ENCODE measurements around the gene CD151. TPM values are rescaled to one million over a fixed set of nuclear protein-coding genes. Genes with fewer than 3 reads are reported as not detected.

Gene CD151
- total RNA-seq, 2 experiments from 2014 or later: 0.28 to 0.84 TPM

DNA sequence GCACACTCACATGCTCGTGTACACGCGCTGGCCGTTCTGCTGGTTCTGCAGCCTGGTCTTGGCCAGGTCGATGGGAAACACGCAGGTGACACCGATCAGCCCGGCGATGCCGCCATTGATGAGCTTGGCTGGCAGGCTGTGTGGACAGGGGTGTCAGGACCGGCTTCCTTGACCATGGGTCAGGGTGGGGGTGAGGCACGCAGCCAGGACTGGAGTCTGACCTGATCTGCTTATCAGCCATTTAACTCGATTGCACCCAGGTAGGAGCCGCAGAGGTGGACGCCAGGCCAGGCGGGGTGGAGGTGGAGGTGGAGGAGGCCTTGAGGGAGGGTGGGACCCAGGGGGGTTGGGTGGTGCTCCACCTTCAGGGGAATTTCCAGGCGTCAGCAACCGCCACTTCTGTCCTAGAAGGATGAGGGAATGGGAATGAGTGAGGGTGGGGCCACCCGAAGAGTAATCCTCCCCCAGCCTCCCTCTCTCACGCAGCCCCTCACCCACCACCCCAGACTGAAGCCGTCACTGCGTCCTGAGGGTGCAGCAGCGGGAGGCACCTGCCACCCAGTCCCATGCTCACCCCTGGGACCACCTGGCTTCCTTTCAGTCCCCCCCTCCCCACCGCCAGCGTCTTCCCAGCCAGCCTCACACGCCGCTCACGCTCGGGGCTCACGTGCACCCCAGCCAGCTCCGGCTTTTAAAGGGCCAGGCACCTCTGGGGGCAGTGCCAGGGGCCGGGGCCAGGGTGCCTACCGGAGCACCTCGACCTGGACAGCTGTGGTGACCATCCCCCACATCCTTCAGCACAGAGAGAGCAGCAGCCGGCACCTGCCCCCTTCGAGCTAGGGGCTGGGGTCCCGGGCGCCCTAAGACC lies 37.8 kb upstream of the CD151 start:
- H3K4me3 ChIP-seq (ENCODE audit: low read depth, low read length, poor library complexity, severe bottlenecking): peak overlapping the region; percentile 93
- ChIA-PET CTCF (ENCODE audit: unreplicated experiment) (no interaction called here), POLR2A (interaction anchor here (0.9 to 1.4 kb wide), 3 partner anchors 11 to 68 kb away, joined by 3 to 4 read pairs (median 4); partner anchors contain the start of gene RPLP2)
- peaks cover 8% of the 10 kb centered on the region; the same call in 1 of the 2 replicates for H3K79me2 ChIP-seq (ENCODE audit: insufficient read depth, low read depth, low read length)
- H3K36me3 ChIP-seq (ENCODE audit: insufficient read depth, low read length): peaks cover 33% of the 10 kb centered on the region; the same call in 1 of the 2 replicates
- no peak overlapping the region for H2AFZ ChIP-seq (ENCODE audit: low read length)
- TF ChIP-seq, protein P1, sequence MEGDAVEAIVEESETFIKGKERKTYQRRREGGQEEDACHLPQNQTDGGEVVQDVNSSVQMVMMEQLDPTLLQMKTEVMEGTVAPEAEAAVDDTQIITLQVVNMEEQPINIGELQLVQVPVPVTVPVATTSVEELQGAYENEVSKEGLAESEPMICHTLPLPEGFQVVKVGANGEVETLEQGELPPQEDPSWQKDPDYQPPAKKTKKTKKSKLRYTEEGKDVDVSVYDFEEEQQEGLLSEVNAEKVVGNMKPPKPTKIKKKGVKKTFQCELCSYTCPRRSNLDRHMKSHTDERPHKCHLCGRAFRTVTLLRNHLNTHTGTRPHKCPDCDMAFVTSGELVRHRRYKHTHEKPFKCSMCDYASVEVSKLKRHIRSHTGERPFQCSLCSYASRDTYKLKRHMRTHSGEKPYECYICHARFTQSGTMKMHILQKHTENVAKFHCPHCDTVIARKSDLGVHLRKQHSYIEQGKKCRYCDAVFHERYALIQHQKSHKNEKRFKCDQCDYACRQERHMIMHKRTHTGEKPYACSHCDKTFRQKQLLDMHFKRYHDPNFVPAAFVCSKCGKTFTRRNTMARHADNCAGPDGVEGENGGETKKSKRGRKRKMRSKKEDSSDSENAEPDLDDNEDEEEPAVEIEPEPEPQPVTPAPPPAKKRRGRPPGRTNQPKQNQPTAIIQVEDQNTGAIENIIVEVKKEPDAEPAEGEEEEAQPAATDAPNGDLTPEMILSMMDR (conservative IDR thresholded peaks at IDR 0.05; ENCODE audit: low read length): no peak
- no peak for TF ChIP-seq EZH2phosphoT487 (IDR thresholded peaks at IDR 0.05; ENCODE audit: borderline replicate concordance, low read depth, low read length)
- peak; percentile 65 for DNase-seq (ENCODE audit: low spot score)
- no peaks in the 10 kb centered on the region for H4K20me1 ChIP-seq (ENCODE audit: insufficient read depth, low read length)
- no TSS peak for BruUV-seq (replicated peaks)
- H3K9me2 ChIP-seq (ENCODE audit: insufficient read depth, low read length): no peaks in the 10 kb centered on the region
- H3K4me2 ChIP-seq (ENCODE audit: low read length): peak overlapping the region; percentile 98
- intact Hi-C loops (cut with micrococcal nuclease; ENCODE audit: unreplicated experiment): loop anchor here (5.0 kb wide), 2 partner anchors 48 to 228 kb away; partner anchors contain the start of gene TALDO1
- H3K9me3 ChIP-seq (ENCODE audit: low read length): no peaks in the 10 kb centered on the region
- H3K4me1 ChIP-seq (ENCODE audit: insufficient read depth, low read length, poor library complexity, severe bottlenecking): peaks cover 28% of the 10 kb centered on the region
- H3K27ac ChIP-seq (ENCODE audit: low read depth, low read length, poor library complexity, severe bottlenecking): peak overlapping the region; percentile 57

DNA sequence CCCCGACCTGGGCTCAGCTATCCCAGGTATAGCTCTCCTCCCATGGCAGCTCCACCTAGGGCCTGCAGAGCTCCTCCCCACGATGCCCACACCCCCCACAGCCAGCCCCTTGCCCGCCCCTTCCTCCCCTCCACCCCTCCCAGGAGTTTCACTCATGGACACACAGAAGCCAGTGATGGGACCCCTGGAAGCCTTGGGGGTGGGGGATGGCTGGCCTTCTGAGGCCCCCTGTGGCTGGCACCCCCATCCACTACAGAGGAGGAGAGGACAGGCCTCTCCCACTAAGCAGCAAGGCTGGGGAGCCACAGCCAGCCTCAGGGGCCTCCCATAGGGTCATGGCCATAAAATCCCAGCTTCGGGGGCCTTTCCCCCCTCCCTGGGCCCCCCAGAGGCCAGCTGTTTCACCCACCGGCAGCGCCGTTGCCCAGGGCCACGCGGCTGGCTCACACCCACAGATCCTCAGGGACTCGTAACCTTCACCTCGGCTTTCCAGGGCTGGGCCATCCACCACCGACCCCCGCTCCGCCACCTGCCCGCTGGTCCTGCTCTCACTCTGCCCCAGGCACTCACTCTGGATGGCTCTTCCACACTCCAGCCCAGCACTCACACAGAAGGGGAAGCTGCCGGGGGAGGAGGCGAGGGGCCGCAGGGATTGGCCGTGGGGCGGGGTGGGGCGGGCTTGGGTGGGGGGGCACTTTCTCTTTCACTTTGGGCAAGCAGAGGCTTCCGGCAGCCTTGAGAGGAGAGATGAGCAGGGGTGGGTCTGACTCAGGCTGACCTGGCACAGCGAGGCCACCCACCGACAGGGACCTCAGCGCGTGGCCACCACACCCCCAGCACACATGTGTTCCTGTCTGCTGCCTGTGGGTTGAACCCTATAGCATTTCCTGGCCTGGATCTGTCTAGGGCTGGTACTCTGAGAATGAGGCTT lies 36.9 kb upstream of the CD151 start:
- peaks cover 35% of the 10 kb centered on the region; the same call in 1 of the 2 replicates for H3K36me3 ChIP-seq (ENCODE audit: insufficient read depth, low read length)

More for the DNA sequence above, 36.9 kb upstream of the CD151 start:
- Histone ChIP-seq H2AFZ (ENCODE audit: low read length) (no peak overlapping the region), H3K27ac (ENCODE audit: low read depth, low read length, poor library complexity, severe bottlenecking) (peak overlapping the region; percentile 75), H4K20me1 (ENCODE audit: insufficient read depth, low read length) (no peaks in the 10 kb centered on the region), H3K9me3 (ENCODE audit: low read length) (no peaks in the 10 kb centered on the region), H3K4me1 (ENCODE audit: insufficient read depth, low read length, poor library complexity, severe bottlenecking) (peaks cover 21% of the 10 kb centered on the region), H3K4me3 (ENCODE audit: low read depth, low read length, poor library complexity, severe bottlenecking) (peak overlapping the region; percentile 93), H3K79me2 (ENCODE audit: insufficient read depth, low read depth, low read length) (peaks cover 8% of the 10 kb centered on the region; the same call in 1 of the 2 replicates), H3K9me2 (ENCODE audit: insufficient read depth, low read length) (no peaks in the 10 kb centered on the region), H3K4me2 (ENCODE audit: low read length) (peak overlapping the region; percentile 98)
- ChIA-PET POLR2A (interaction anchor here (0.5 to 1.8 kb wide), 7 partner anchors 10 to 69 kb away, joined by 3 to 9 read pairs (median 3); partner anchors contain the start of gene RPLP2), CTCF (ENCODE audit: unreplicated experiment) (no interaction called here)
- BruUV-seq (replicated peaks): no TSS peak
- DNase-seq (ENCODE audit: low spot score): peak; percentile 83
- intact Hi-C loops (cut with micrococcal nuclease; ENCODE audit: unreplicated experiment): loop anchor here (2.0 to 5.0 kb wide), 3 partner anchors 19 to 229 kb away; partner anchors contain the start of genes GATD1 and TALDO1
- no peak for TF ChIP-seq EZH2phosphoT487 (IDR thresholded peaks at IDR 0.05; ENCODE audit: borderline replicate concordance, low read depth, low read length)
- TF ChIP-seq, protein P1 (conservative IDR thresholded peaks at IDR 0.05; ENCODE audit: low read length): no peak
